GM21526 (cell line): ENCODE measurements around the gene KDM4D.
"Not testable (repeated sequence)": the region's sequence is repeated elsewhere in the genome, so short reads cannot be mapped to it uniquely, and the experiment has no call there.

Experiments
- ATAC-seq: cut with Tn5 transposase; IDR thresholded peaks from one replicate; pipeline ENCODE4 v1.9.1; 2021; ENCODE audit warnings: moderate library complexity; ENCODE audit not compliant: unreplicated experiment, low FRiP score

KDM4D gene

GRCh38 chr11:94956963-94957362 lies 16.5 kb upstream of the KDM4D start:
- no peak for ATAC-seq

GRCh38 chr11:94958121-94958696 lies 15.3 kb upstream of the KDM4D start:
- ATAC-seq: no peak

GRCh38 chr11:94959179-94959578 lies 14.3 kb upstream of the KDM4D start:
- no peak for ATAC-seq

- no peak for ATAC-seq
Observed at GRCh38 chr11:94960488-94960887, 13.0 kb upstream of the KDM4D start.

- ATAC-seq: no peak
Observed at GRCh38 chr11:94961255-94961654, 12.3 kb upstream of the KDM4D start.

GRCh38 chr11:94964934-94965333 lies 8.6 kb upstream of the KDM4D start:
- ATAC-seq: no peak

- no peak for ATAC-seq
Observed at GRCh38 chr11:94968334-94968958, 5.1 kb upstream of the KDM4D start.

GRCh38 chr11:94972700-94973098 lies 810 bp upstream of the KDM4D start:
- no peak for ATAC-seq

- no peak for ATAC-seq
Observed at GRCh38 chr11:94974178-94974577, 669 bp downstream of the KDM4D start.

- no peak for ATAC-seq
Observed at GRCh38 chr11:94975599-94975998, 2.1 kb downstream of the KDM4D start.

GRCh38 chr11:94987378-94987777 lies 13.9 kb downstream of the KDM4D start:
- no peak for ATAC-seq

- ATAC-seq: no peak
Observed at GRCh38 chr11:94988748-94989147, 15.2 kb downstream of the KDM4D start.

GRCh38 chr11:94993400-94993943 lies 20.0 kb downstream of the KDM4D start:
- ATAC-seq: no peak

- no peak for ATAC-seq
Observed at GRCh38 chr11:94997437-94997836, 23.9 kb downstream of the KDM4D start.

- no peak for ATAC-seq
Observed at GRCh38 chr11:94998285-94998684, 24.8 kb downstream of the KDM4D start.

GRCh38 chr11:95003716-95004115 lies 30.2 kb downstream of the KDM4D start:
- ATAC-seq: no peak

- no peak for ATAC-seq
Observed at GRCh38 chr11:95005642-95006041, 32.1 kb downstream of the KDM4D start.

GRCh38 chr11:95011376-95011775 lies 37.9 kb downstream of the KDM4D start:
- no peak for ATAC-seq

- no peak for ATAC-seq
Observed at GRCh38 chr11:95014184-95014821, 40.8 kb downstream of the KDM4D start.

GRCh38 chr11:95016139-95016538 lies 42.6 kb downstream of the KDM4D start:
- ATAC-seq: no peak

GRCh38 chr11:95021468-95021867 lies 48.0 kb downstream of the KDM4D start:
- ATAC-seq: not testable (repeated sequence)

- no peak for ATAC-seq
Observed at GRCh38 chr11:95024958-95025357, 51.4 kb downstream of the KDM4D start, which contains the start of gene KDM4E. KDM4E (plus strand) TSS chr11:95025258; CDS start chr11:95025558, 300 bp downstream.
